Measurements from ENCODE around the gene ZDHHC14.

The ZDHHC14 gene

DNA sequence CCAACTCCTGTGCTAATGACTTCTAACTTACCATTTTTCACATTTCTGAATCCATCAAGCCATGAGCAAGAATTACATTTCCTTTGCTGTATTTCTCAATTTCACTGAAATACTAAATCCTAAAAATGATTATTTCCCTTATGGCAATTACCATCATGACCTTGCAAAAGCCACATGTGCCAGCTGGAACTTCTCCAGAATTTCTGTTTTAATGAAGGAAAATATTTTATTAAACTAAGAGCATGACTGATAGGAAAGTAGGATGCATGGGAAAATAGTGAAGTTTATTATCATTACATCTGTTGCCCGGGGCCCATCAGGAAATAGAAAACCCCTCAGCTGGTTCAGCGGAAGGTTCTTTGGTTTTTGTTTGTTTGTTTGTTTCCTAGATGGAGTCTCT is 43.2 kb upstream of the ZDHHC14 start:
- Histone ChIP-seq H3K36me3 (no peaks in the 10 kb centered on the region), H3K4me1 (no peaks in the 10 kb centered on the region), H3K9me3 (no peaks in the 10 kb centered on the region), H3K27me3 (peaks cover 0 to 7% of the 10 kb centered on the region in 2 donors), H3K4me3 (no peak overlapping the region), H3K27ac (no peak overlapping the region)
- TF ChIP-seq, protein P1, sequence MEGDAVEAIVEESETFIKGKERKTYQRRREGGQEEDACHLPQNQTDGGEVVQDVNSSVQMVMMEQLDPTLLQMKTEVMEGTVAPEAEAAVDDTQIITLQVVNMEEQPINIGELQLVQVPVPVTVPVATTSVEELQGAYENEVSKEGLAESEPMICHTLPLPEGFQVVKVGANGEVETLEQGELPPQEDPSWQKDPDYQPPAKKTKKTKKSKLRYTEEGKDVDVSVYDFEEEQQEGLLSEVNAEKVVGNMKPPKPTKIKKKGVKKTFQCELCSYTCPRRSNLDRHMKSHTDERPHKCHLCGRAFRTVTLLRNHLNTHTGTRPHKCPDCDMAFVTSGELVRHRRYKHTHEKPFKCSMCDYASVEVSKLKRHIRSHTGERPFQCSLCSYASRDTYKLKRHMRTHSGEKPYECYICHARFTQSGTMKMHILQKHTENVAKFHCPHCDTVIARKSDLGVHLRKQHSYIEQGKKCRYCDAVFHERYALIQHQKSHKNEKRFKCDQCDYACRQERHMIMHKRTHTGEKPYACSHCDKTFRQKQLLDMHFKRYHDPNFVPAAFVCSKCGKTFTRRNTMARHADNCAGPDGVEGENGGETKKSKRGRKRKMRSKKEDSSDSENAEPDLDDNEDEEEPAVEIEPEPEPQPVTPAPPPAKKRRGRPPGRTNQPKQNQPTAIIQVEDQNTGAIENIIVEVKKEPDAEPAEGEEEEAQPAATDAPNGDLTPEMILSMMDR (IDR thresholded peaks at IDR 0.05) = no peak
- intact Hi-C loops (cut with DNase I; ENCODE audit: low total_unique reads) = no loop called here
- DNase-seq = no peak

- Histone ChIP-seq H3K4me3 (no peak overlapping the region), H3K27me3 (peaks cover 0 to 5% of the 10 kb centered on the region in 2 donors), H3K36me3 (no peaks in the 10 kb centered on the region), H3K4me1 (no peaks in the 10 kb centered on the region), H3K9me3 (no peaks in the 10 kb centered on the region), H3K27ac (no peak overlapping the region)
- intact Hi-C loops (cut with DNase I; ENCODE audit: low total_unique reads) = no loop called here
- TF ChIP-seq, protein P1 (IDR thresholded peaks at IDR 0.05) = no peak
- no peak for DNase-seq
These were observed 41.6 kb upstream of the ZDHHC14 start for GRCh38 chr6:157339432-157339831.

DNA sequence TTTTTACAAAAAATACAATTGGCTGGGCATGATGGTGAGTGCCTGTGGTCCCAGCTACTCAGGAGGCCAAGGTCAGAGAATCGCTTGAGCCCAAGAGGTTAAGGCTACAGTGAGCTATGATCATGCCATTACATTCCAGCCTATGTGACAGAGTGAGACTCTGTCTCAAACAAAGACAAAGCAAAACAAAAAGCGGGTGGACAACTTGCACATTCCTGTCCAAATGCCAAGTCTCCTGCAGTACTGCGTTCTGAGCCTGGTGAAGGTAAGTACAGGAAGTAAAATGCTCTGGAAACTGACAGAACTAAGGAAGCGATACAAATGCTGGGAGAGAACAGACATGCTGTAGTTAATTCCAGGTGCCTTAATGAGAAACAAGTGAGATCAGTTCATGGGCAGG is 37.3 kb upstream of the ZDHHC14 start:
- H3K4me3 ChIP-seq = no peak overlapping the region
- no peaks in the 10 kb centered on the region for H3K27me3 ChIP-seq
- DNase-seq = no peak
- TF ChIP-seq, protein P1 (IDR thresholded peaks at IDR 0.05) = no peak
- intact Hi-C loops (cut with DNase I; ENCODE audit: low total_unique reads) = no loop called here
- no peaks in the 10 kb centered on the region for H3K36me3 ChIP-seq
- H3K9me3 ChIP-seq = no peaks in the 10 kb centered on the region
- no peaks in the 10 kb centered on the region for H3K4me1 ChIP-seq
- no peak overlapping the region for H3K27ac ChIP-seq

- Histone ChIP-seq H3K36me3 (no peaks in the 10 kb centered on the region), H3K27ac (no peak overlapping the region), H3K9me3 (peaks cover 0 to 9% (median 6%) of the 10 kb centered on the region in 3 donors), H3K27me3 (no peaks in the 10 kb centered on the region), H3K4me3 (no peak overlapping the region), H3K4me1 (no peaks in the 10 kb centered on the region)
- DNase-seq = no peak
- TF ChIP-seq, protein P1 (IDR thresholded peaks at IDR 0.05) = no peak
- intact Hi-C loops (cut with DNase I; ENCODE audit: low total_unique reads) = no loop called here
These were observed 34.6 kb upstream of the ZDHHC14 start for GRCh38 chr6:157346373-157346772.

DNA sequence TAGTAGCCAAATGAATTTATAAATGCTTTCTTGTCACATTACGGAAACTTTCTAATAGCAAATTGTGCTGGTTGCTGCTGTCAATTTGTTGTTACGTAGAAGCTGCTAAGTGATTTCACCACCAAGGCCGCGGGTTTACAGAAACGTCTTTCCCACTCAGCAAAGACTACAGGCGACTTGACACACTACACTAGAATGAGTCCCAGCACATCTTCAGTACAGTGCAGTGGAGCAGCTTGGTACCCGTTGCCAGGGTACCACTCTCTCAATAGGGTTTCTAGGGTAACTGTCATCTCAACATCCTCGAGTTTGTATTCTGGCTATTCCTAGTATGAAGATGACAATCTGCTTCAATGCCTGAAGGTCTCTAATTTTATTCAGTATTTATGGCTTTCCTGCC is 22.7 kb upstream of the ZDHHC14 start:
- no peak overlapping the region for H3K4me3 ChIP-seq
- H3K4me1 ChIP-seq = peaks cover 0 to 28% (median 7%) of the 10 kb centered on the region in 4 donors
- H3K9me3 ChIP-seq = no peaks in the 10 kb centered on the region
- no peak overlapping the region for H3K27ac ChIP-seq
- DNase-seq = no peak
- no peaks in the 10 kb centered on the region for H3K27me3 ChIP-seq
- TF ChIP-seq, protein P1 (IDR thresholded peaks at IDR 0.05) = no peak
- H3K36me3 ChIP-seq = no peaks in the 10 kb centered on the region
- intact Hi-C loops (cut with DNase I; ENCODE audit: low total_unique reads) = no loop called here

DNA sequence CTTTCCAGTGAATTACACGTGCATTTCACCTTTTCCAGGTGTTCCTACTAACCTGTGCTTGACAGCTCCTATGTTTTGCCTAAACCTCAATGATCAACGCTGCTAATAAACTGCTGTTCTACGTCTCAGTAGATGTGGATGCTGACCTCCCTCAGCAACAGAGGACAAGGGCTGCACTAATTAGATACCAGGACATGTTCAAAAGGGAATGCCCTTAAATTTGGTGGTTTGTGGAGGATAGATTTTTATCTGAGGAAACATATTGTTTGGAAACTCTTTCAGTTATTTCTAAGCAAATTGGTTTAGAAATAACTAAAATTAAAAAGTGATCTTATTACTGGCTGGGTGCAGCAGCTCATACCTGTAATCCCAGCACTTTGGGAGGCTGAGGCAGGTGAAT is 19.1 kb upstream of the ZDHHC14 start:
- no peaks in the 10 kb centered on the region for H3K4me1 ChIP-seq
- TF ChIP-seq, protein P1 (IDR thresholded peaks at IDR 0.05) = no peak
- no peaks in the 10 kb centered on the region for H3K9me3 ChIP-seq
- H3K36me3 ChIP-seq = no peaks in the 10 kb centered on the region
- intact Hi-C loops (cut with DNase I; ENCODE audit: low total_unique reads) = no loop called here
- H3K27me3 ChIP-seq = peaks cover 0 to 5% of the 10 kb centered on the region in 2 donors
- H3K4me3 ChIP-seq = no peak overlapping the region
- no peak overlapping the region for H3K27ac ChIP-seq
- no peak for DNase-seq

Measured in tibial artery (tissue), 4 donors.